HepG2 (cell line): ENCODE measurements around the gene ZIM2. TPM values are rescaled to one million over a fixed set of nuclear protein-coding genes. Genes with fewer than 3 reads are reported as not detected.

Experiments
- ATAC-seq: fragments of 200-7000 bp; cut with Tn5 transposase; 3 replicates; pipeline ENCODE4 v1.9.1; 2020; ENCODE audit warnings: mild to moderate bottlenecking, moderate library complexity
- BruUV-seq: library from RNA; stranded (reverse); fragments of 400-500 nt; replicated peaks from 2 replicates; lab custom pipeline; 2021; lab: Mats Ljungman, UMichigan
- CTCF ChIA-PET: fragments of 300-600 bp; formaldehyde crosslinking; extraction: SDS; loops from one replicate; lab custom pipeline; 2021; ENCODE audit warnings: low total read pairs, inconsistent platforms, low intra/inter-chr PET ratio; lab: Yijun Ruan, JAX
- POLR2A ChIA-PET: fragments of 350-600 bp; sonication (Branson Sonifier 250); formaldehyde crosslinking; loops from one replicate; lab custom pipeline; 2020; ENCODE audit warnings: antibody characterized with exemption, inconsistent platforms; lab: Yijun Ruan, JAX
- DNase-seq: peaks from one replicate; pipeline ENCODE4 v3.0.0-alpha.2; 2015; ENCODE audit warnings: low spot score
- FAIRE-seq: peaks from 3 replicates; lab custom pipeline; 2011; peaks lifted over from hg19 to GRCh38; lab: Jason Lieb, UNC
- H2AFZ ChIP-seq: one replicate; pipeline ENCODE4 v1.6.1; 2011; ENCODE audit warnings: low read length, inconsistent platforms
- H3K27ac ChIP-seq: fragments of 300-600 bp; 3 replicates; pipeline ENCODE4 v1.8.0; 2011; ENCODE audit warnings: mixed run types, mild to moderate bottlenecking, mixed read lengths, low read length, inconsistent platforms; ENCODE audit not compliant: insufficient read depth; ENCODE audit errors: extremely low read length
- H3K27me3 ChIP-seq, 2 experiments: fragments of 200-600 bp in 1 of 2; 2 replicates in 1 of 2; 3 replicates in 1 of 2; pipeline versions ENCODE4 v1.6.0 to v1.8.0; 2011; ENCODE audit warnings: low read length in 2 of 2, mild to moderate bottlenecking in 2 of 2, moderate library complexity in 2 of 2, inconsistent platforms in 1 of 2; ENCODE audit not compliant: insufficient read depth in 2 of 2, control insufficient read depth in 1 of 2
- H3K36me3 ChIP-seq, 2 experiments: fragments of 200-600 bp in 1 of 2; replicated peaks in 1 of 2; 2 replicates in 1 of 2; 3 replicates in 1 of 2; pipeline versions ENCODE4 v1.5.1 to v1.8.0; 2011; ENCODE audit warnings: low read length in 2 of 2, inconsistent platforms in 1 of 2; ENCODE audit not compliant: insufficient read depth in 2 of 2, control insufficient read depth in 1 of 2
- H3K4me1 ChIP-seq: 2 replicates; pipeline ENCODE4 v1.5.1; 2012; ENCODE audit warnings: low read length, inconsistent platforms; ENCODE audit not compliant: insufficient read depth
- H3K4me2 ChIP-seq: 2 replicates; pipeline ENCODE4 v1.6.0; 2011; ENCODE audit warnings: low read depth, low read length, inconsistent platforms
- H3K4me3 ChIP-seq, 3 experiments: fragments of 200-600 bp in 1 of 3; sonication (generic), shearing (Covaris generic) in 1 of 3; replicated peaks in 1 of 3; 2 replicates each; pipeline ENCODE4 v1.5.1; 2011 to 2016; ENCODE audit warnings: low read length in 3 of 3, inconsistent platforms in 2 of 3, low read depth in 2 of 3, mild to moderate bottlenecking in 2 of 3, control low read depth in 1 of 3, mixed read lengths in 1 of 3; ENCODE audit not compliant: insufficient read depth in 1 of 3
- H3K79me2 ChIP-seq: one replicate; pipeline ENCODE4 v1.6.1; 2011; ENCODE audit warnings: low read length, inconsistent platforms; ENCODE audit not compliant: insufficient read depth
- H3K9ac ChIP-seq: 2 replicates; pipeline ENCODE4 v1.6.0; 2011; ENCODE audit warnings: mild to moderate bottlenecking, low read depth, low read length, inconsistent platforms; ENCODE audit not compliant: insufficient read depth
- H3K9me3 ChIP-seq: 2 replicates; pipeline ENCODE4 v1.5.1; 2012; ENCODE audit warnings: mild to moderate bottlenecking, low read length
- H4K20me1 ChIP-seq: 2 replicates; pipeline ENCODE4 v1.6.0; 2011; ENCODE audit warnings: inconsistent platforms, mild to moderate bottlenecking, low read length, moderate library complexity; ENCODE audit not compliant: insufficient read depth
- AKAP8 ChIP-seq: sonication (generic); formaldehyde crosslinking; IDR thresholded peaks from 2 replicates; pipeline ENCODE4 v1.5.1; 2020; ENCODE audit warnings: mild to moderate bottlenecking, missing genetic modification reagents
- ARNT2 ChIP-seq: sonication (generic); formaldehyde crosslinking; IDR thresholded peaks from 2 replicates; pipeline ENCODE4 v1.8.0; 2022; ENCODE audit warnings: mild to moderate bottlenecking, low read depth, missing genetic modification reagents, moderate library complexity
- CREM ChIP-seq, 2 experiments: sonication (generic) in 1 of 2; formaldehyde crosslinking in 1 of 2; IDR thresholded peaks; 2 replicates each; pipeline versions ENCODE4 v1.4.0 to v1.6.1; 2016 to 2020; ENCODE audit warnings: antibody characterized with exemption in 1 of 2, mild to moderate bottlenecking in 1 of 2, missing genetic modification reagents in 1 of 2
- HNF4A ChIP-seq: sonication (generic); formaldehyde crosslinking; IDR thresholded peaks from 2 replicates; pipeline ENCODE4 v1.4.0; 2020; ENCODE audit warnings: missing genetic modification reagents
- SAFB2 ChIP-seq: sonication (generic); formaldehyde crosslinking; IDR thresholded peaks from 2 replicates; pipeline ENCODE4 v1.5.1; 2020; ENCODE audit warnings: missing genetic modification reagents, low read depth, mild to moderate bottlenecking, borderline replicate concordance
- SATB2 ChIP-seq: sonication (generic); formaldehyde crosslinking; IDR thresholded peaks from 2 replicates; pipeline ENCODE4 v1.5.0; 2020; ENCODE audit warnings: missing genetic modification reagents
- THAP7 ChIP-seq: sonication (generic); formaldehyde crosslinking; IDR thresholded peaks from 2 replicates; pipeline ENCODE4 v1.8.1; 2023; ENCODE audit warnings: mild to moderate bottlenecking, missing genetic modification reagents
- YY1 ChIP-seq: IDR thresholded peaks from 2 replicates; pipeline ENCODE4 v1.6.1; 2011; ENCODE audit warnings: low read length, low read depth, moderate library complexity, mild to moderate bottlenecking; ENCODE audit not compliant: insufficient read depth, insufficient replicate concordance
- ZC3H13 ChIP-seq: sonication (generic); formaldehyde crosslinking; IDR thresholded peaks from 2 replicates; pipeline ENCODE4 v1.8.1; 2023; ENCODE audit warnings: mild to moderate bottlenecking, missing genetic modification reagents, moderate library complexity
- ZFP36 ChIP-seq: fragments of 150-350 bp; IDR thresholded peaks from 2 replicates; pipeline ENCODE4 v1.6.1; 2018; ENCODE audit warnings: borderline replicate concordance, low read length, low read depth; ENCODE audit not compliant: partially characterized antibody
- ZFP82 ChIP-seq: sonication (generic); formaldehyde crosslinking; IDR thresholded peaks from 2 replicates; pipeline ENCODE4 v1.5.1; 2020; ENCODE audit warnings: mild to moderate bottlenecking, missing genetic modification reagents, borderline replicate concordance
- ZMYM3 ChIP-seq: sonication (generic); formaldehyde crosslinking; IDR thresholded peaks from 2 replicates; pipeline ENCODE4 v1.5.1; 2020; ENCODE audit warnings: mild to moderate bottlenecking, missing genetic modification reagents
- ZNF274 ChIP-seq: sonication (generic); formaldehyde crosslinking; IDR thresholded peaks from 2 replicates; pipeline ENCODE4 v1.5.1; 2020; ENCODE audit warnings: mild to moderate bottlenecking, missing genetic modification reagents
- ZNF446 ChIP-seq: sonication (generic); formaldehyde crosslinking; IDR thresholded peaks from 2 replicates; pipeline ENCODE4 v1.5.0; 2020; ENCODE audit warnings: mild to moderate bottlenecking, missing genetic modification reagents
- ZNF609 ChIP-seq: sonication (generic); formaldehyde crosslinking; IDR thresholded peaks from 2 replicates; pipeline ENCODE4 v1.4.0; 2020; ENCODE audit warnings: mild to moderate bottlenecking, missing genetic modification reagents, borderline replicate concordance
- ZNF629 ChIP-seq: sonication (generic); formaldehyde crosslinking; conservative IDR thresholded peaks from 2 replicates; pipeline ENCODE4 v1.5.0; 2020; ENCODE audit warnings: missing genetic modification reagents
- ZNF672 ChIP-seq: sonication (generic); formaldehyde crosslinking; IDR thresholded peaks from 2 replicates; pipeline ENCODE4 v1.8.1; 2022; ENCODE audit warnings: missing genetic modification reagents
- WGBS: methylation state at CpG from one replicate; pipeline ENCODE4 v1.1.6; 2017; ENCODE audit warnings: low lambda C conversion rate; 5-methylcytosine and 5-hydroxymethylcytosine counted together
- in situ Hi-C: cut with HindIII; loops from 2 replicates; pipeline ENCODE4 v1.10.0; 2017; ENCODE audit warnings: low pct_unique_long_range_greater_than_20kb; ENCODE audit not compliant: extremely low pct_ligation_motif_present
- intact Hi-C: fragments of 100-400 bp; cut with micrococcal nuclease; formaldehyde crosslinking; loops from one replicate; pipeline ENCODE4 v1.10.0; 2022; ENCODE audit not compliant: unreplicated experiment
- polyA plus RNA-seq, 8 experiments: library from polyadenylated mRNA; depleted of rRNA in 3 of 8; stranded (reverse) in 7 of 8; unstranded in 1 of 8; fragments of >200 nt; fragmentation: Illumina TruSeq in 4 of 8; extraction: Trizol in 4 of 8; gene quantifications; 2 replicates each; pipeline versions ENCODE4 v1.2.1 to v1.2.3, GENCODE V29; 2011 to 2016; ENCODE audit warnings: low read depth in 4 of 8, missing spikeins in 1 of 8, mixed read lengths in 1 of 8; ENCODE audit not compliant: insufficient read depth in 1 of 8
- total RNA-seq, 5 experiments: library from RNA; depleted of rRNA; stranded (reverse); fragments of >200 nt; fragmentation: Illumina TruSeq; extraction: Trizol; gene quantifications; 2 replicates each; pipeline ENCODE4 v1.2.3, GENCODE V29; 2016; ENCODE audit warnings: low read depth in 1 of 5

Gene ZIM2
- total and polyA plus RNA-seq, 2 of the 13 experiments (the other 11 are each of a cell fraction or from before 2014, with no cell fraction given), result 7.2 to 10.3 TPM

DNA sequence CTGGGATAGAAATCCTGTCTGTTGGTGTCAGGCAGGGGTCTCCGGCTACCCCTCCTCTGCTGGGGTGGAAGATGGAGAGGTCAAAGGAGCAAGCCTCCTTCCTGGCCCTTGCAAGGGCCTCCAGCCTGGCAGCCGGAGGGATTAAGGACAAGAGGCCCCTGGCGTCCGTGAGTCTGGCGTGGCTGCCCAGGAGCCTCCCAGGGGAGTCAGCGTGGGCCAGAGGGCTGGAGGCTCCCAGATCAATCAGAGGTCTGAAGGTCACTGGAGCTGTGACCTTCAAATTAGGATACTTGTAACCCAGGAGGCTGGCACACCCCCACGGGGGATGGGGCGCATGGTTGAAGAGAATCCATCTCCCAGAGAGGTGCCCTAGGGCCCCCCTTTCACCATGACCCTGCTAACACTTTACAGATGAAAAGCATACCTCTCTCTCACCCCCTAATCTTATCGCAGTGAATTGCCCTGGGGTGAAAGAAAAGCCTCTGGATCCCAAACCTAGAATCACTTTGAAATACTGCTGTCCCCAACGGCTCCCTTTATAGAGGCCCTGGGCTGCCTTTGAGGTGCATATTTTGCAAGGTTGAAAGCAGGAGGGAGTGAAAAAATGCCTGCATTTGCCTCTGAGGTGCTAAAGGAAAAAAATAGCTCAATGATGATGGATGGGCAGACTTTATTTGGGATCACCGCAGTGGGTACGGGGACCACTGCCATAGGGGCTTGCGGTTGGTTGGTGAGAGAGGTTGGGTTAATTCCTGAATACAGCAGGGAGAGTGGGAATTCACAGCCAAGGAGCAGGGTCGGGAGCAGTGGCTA is 44.9 kb upstream of the ZIM2 start (continued):
- TF ChIP-seq ZNF609 (CRISPR knock-in tag), result no peak
- TF ChIP-seq HNF4A, result peak; percentile 70

GRCh38 chr19:56884441-56884840 is 43.9 kb upstream of the ZIM2 start:
- BruUV-seq, result no TSS peak
- no peak overlapping the region for H3K4me3 ChIP-seq
- WGBS, result 60% methylated on average over 5 of the region's 5 CpGs
- CTCF ChIA-PET, result no interaction called here
- FAIRE-seq (no peak), ATAC-seq (peak; percentile 12), DNase-seq (no peak)
- POLR2A ChIA-PET, result interaction anchor here (1.1 to 2.8 kb wide), 6 partner anchors 10 to 91 kb away, joined by 3 to 14 read pairs (median 4); partner anchors contain the start of genes PEG3 and ZIM2
- H3K27ac ChIP-seq, result peak overlapping the region; percentile 84
- peak overlapping the region; percentile 68 for H3K9ac ChIP-seq
- intact Hi-C loops, result no loop called here
- in situ Hi-C loops, result no loop called here
- H3K36me3 ChIP-seq, result no peaks in the 10 kb centered on the region
- H3K27me3 ChIP-seq, result no peaks in the 10 kb centered on the region
- H4K20me1 ChIP-seq, result no peaks in the 10 kb centered on the region
- peaks cover 14% of the 10 kb centered on the region for H3K79me2 ChIP-seq
- peak overlapping the region; percentile 57 for H3K4me2 ChIP-seq
- no peaks in the 10 kb centered on the region; the same call in 1 of the 2 replicates for H3K9me3 ChIP-seq
- peaks cover 79% of the 10 kb centered on the region for H3K4me1 ChIP-seq
- H2AFZ ChIP-seq, result no peak overlapping the region
- no peak for TF ChIP-seq AKAP8
- TF ChIP-seq SATB2, result no peak
- no peak for TF ChIP-seq ZNF672 (CRISPR knock-in tag)
- TF ChIP-seq ZFP82 (CRISPR knock-in tag), result no peak
- no peak for TF ChIP-seq ZC3H13 (CRISPR knock-in tag)
- no peak for TF ChIP-seq YY1
- TF ChIP-seq CREM (IDR thresholded peaks at IDR 0.05), result no peak
- TF ChIP-seq CREM (CRISPR knock-in tag; IDR thresholded peaks at IDR 0.05), result no peak
- TF ChIP-seq THAP7 (CRISPR knock-in tag), result no peak
- TF ChIP-seq ZMYM3 (CRISPR knock-in tag), result 0 out of 2 replicates have a peak, but pooled peaks have one; percentile 32
- TF ChIP-seq SAFB2 (CRISPR knock-in tag), result no peak
- no peak for TF ChIP-seq ZNF446 (CRISPR knock-in tag)
- TF ChIP-seq HNF4A, result peak; percentile 54; the same call in 1 of the 2 replicates
- TF ChIP-seq ZNF629 (CRISPR knock-in tag), result no peak
- TF ChIP-seq ZNF274 (CRISPR knock-in tag), result no peak
- no peak for TF ChIP-seq ARNT2 (CRISPR knock-in tag)
- TF ChIP-seq ZFP36, result no peak
